Epithelial cell of esophagus (primary cell): Measurements from ENCODE around the gene NOA1.

Experiments used
- DNase-seq: peaks from one replicate; pipeline ENCODE4 v3.0.0; 2010; ENCODE audit warnings: low read depth
- H3K4me3 ChIP-seq: 2 replicates; pipeline ENCODE4 v1.5.1; 2011; ENCODE audit warnings: mild to moderate bottlenecking, low read length, control low read depth
- CTCF ChIP-seq: IDR thresholded peaks from 2 replicates; pipeline ENCODE4 v1.5.1; 2011; ENCODE audit warnings: low read depth, mild to moderate bottlenecking, low read length, control low read depth, inconsistent platforms; ENCODE audit not compliant: insufficient read depth; ENCODE audit errors: missing control alignments

Gene NOA1

GRCh38 chr4:56995525-56995924 is 18.1 kb upstream of the NOA1 start:
- peak; percentile 14 for DNase-seq
- no peak for TF ChIP-seq CTCF
- no peak overlapping the region for H3K4me3 ChIP-seq

- no peak overlapping the region for H3K4me3 ChIP-seq
- no peak for TF ChIP-seq CTCF
- peak; percentile 52 for DNase-seq
These were observed 12.9 kb upstream of the NOA1 start for GRCh38 chr4:56990109-56990905.

DNA sequence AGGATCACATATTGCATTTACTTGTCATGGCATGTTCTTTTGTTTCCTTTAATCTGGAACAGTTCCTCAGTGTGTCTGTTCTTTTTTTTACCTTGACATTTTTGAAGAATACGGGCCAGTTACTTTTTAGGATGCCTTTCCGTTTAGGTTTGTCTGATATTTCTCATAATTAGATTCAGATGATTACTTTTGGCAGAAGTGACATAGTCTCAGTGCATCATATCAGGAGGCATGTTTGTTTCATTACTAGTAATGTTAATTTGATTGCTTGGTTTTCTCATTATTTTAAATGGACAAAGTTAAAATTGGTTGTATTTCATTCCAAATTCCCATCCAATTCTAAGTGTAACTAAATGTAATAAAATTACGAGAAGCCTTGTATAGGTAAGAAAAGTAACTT is 9.5 kb upstream of the NOA1 start:
- no peak for TF ChIP-seq CTCF

DNA sequence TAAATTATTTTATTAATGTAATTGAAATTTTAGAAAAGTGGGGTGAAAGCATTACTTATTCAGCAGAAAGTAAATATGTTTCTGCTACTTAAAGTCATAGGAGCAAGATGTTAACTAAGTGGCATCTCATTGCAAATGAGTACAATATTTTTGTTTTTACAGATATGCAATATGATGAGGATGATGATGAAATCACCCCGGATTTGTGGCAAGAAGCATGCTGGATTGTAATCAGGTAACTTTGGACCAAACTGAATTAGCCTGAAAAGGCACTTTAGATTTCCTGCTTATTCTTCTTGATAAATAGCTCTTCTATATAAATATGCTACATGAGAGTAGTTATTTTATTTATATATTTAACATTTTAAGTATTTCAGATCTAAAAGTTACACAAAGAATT is 8.8 kb upstream of the NOA1 start:
- no peak overlapping the region for H3K4me3 ChIP-seq
- TF ChIP-seq CTCF, result no peak
- DNase-seq, result no peak

More for the DNA sequence above, 9.5 kb upstream of the NOA1 start:
- no peak overlapping the region for H3K4me3 ChIP-seq
- no peak for DNase-seq

DNA sequence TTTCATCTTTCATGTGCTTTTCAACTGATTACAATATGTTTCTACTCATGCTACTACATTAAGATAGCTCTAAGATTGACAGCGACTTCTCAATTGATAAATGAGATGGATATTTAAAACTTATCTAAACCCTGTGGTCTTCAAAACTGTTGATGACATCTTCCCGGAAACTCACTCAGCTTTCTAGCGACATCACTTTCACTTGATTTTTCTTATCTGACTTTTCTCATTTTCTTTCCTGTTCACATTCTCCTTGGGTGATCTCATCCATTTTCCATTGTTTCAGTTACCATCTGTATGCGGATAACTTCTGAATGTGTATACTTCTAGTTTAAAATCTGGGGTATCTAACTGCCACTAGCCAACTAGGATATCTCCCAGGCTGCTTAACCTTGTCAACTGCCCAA is 4.4 kb upstream of the NOA1 start:
- H3K4me3 ChIP-seq, result no peak overlapping the region
- DNase-seq, result peak; percentile 11
- TF ChIP-seq CTCF, result no peak

GRCh38 chr4:56979421-56980072 is 2.1 kb upstream of the NOA1 start:
- no peak for TF ChIP-seq CTCF
- peak overlapping the region; percentile 55 for H3K4me3 ChIP-seq
- peak; percentile 53 for DNase-seq

GRCh38 chr4:56978750-56979303 is 1.4 kb upstream of the NOA1 start, which contains the start of gene POLR2B:
POLR2B (plus strand) TSS chr4:56978896; CDS start chr4:56978986, 90 bp downstream.
- TF ChIP-seq CTCF, result no peak
- DNase-seq, result peak; percentile 97
- peak within 1 kb of the TSS; percentile 55 for H3K4me3 ChIP-seq
